Stimulated activated CD8-positive, alpha-beta memory T cell treated with anti-CD3 and anti-CD28 coated beads, Interleukin-7, amount 100 ng/mL, for 48 hours (primary cell): ENCODE data around the gene USP17L19.
"Not testable (repeated sequence)": the region's sequence is repeated elsewhere in the genome, so short reads cannot be mapped to it uniquely, and the experiment has no call there.

ENCODE experiments used
- DNase-seq, 2 donors: peaks; one replicate each; pipeline ENCODE4 v3.0.0-alpha.2; 2020; ENCODE audit warnings: low read depth in 1 of 2; ENCODE audit errors: extremely low read depth in 1 of 2

USP17L19 gene, protein sequence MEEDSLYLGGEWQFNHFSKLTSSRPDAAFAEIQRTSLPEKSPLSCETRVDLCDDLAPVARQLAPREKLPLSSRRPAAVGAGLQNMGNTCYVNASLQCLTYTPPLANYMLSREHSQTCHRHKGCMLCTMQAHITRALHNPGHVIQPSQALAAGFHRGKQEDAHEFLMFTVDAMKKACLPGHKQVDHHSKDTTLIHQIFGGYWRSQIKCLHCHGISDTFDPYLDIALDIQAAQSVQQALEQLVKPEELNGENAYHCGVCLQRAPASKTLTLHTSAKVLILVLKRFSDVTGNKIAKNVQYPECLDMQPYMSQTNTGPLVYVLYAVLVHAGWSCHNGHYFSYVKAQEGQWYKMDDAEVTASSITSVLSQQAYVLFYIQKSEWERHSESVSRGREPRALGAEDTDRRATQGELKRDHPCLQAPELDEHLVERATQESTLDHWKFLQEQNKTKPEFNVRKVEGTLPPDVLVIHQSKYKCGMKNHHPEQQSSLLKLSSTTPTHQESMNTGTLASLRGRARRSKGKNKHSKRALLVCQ

DNA sequence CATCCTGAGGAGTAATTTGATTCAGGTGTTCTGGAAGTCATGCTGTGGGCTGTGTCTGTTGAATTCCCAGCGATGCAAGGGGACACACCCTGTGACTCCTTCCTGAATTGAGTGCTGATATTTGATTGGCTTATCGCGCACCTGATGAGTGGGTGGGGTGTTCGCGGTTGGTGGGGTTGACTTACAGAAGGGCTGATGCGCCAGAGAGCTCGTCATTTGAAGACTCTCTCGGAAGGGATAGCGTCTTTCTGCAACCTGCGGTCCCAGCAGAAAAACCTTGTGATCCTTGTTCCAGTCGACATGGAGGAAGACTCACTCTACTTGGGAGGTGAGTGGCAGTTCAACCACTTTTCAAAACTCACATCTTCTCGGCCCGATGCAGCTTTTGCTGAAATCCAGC lies at the start of gene USP17L19:
USP17L19 (plus strand) TSS at position 301 of the 400 bp plus-strand sequence; CDS start at position 301, 0 bp downstream.
- DNase-seq: not testable (repeated sequence)

DNA sequence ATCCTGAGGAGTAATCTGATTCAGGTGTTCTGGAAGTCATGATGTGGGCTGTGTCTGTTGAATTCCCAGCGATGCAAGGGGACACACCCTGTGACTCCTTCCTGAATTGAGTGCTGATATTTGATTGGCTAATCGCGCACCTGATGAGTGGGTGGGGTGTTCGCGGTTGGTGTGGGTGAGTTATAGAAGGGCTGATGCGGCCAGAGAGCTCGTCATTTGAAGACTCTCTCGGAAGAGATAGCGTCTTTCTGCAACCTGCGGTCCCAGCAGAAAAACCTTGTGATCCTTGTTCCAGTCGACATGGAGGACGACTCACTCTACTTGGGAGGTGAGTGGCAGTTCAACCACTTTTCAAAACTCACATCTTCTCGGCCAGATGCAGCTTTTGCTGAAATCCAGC lies 42.8 kb upstream of the USP17L19 start, which contains the start of gene USP17L10:
USP17L10 (plus strand) TSS at position 301 of the 400 bp plus-strand sequence; CDS start at position 301, 0 bp downstream.
- not testable (repeated sequence) for DNase-seq

- DNase-seq: not testable (repeated sequence)
Measured at GRCh38 chr4:9214701-9215100, 38.5 kb upstream of the USP17L19 start.

- not testable (repeated sequence) for DNase-seq
Measured at GRCh38 chr4:9215105-9215504, 38.1 kb upstream of the USP17L19 start, which contains the start of gene USP17L11. Gene USP17L11 (plus strand): TSS chr4:9215405. CDS start chr4:9215405, 0 bp downstream.

DNA sequence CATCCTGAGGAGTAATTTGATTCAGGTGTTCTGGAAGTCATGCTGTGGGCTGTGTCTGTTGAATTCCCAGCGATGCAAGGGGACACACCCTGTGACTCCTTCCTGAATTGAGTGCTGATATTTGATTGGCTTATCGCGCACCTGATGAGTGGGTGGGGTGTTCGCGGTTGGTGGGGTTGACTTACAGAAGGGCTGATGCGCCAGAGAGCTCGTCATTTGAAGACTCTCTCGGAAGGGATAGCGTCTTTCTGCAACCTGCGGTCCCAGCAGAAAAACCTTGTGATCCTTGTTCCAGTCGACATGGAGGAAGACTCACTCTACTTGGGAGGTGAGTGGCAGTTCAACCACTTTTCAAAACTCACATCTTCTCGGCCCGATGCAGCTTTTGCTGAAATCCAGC lies 33.3 kb upstream of the USP17L19 start, which contains the start of gene USP17L12:
USP17L12 (plus strand) TSS at position 301 of the 400 bp plus-strand sequence; CDS start at position 301, 0 bp downstream.
- DNase-seq: not testable (repeated sequence)

DNA sequence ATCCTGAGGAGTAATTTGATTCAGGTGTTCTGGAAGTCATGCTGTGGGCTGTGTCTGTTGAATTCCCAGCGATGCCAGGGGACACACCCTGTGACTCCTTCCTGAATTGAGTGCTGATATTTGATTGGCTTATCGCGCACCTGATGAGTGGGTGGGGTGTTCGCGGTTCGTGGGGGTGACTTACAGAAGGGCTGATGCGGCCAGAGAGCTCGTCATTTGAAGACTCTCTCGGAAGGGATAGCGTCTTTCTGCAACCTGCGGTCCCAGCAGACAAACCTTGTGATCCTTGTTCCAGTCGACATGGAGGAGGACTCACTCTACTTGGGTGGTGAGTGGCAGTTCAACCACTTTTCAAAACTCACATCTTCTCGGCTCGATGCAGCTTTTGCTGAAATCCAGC lies 28.6 kb upstream of the USP17L19 start, which contains the start of gene USP17L13:
USP17L13 (plus strand) TSS at position 301 of the 400 bp plus-strand sequence; CDS start at position 301, 0 bp downstream.
- DNase-seq: not testable (repeated sequence)

DNA sequence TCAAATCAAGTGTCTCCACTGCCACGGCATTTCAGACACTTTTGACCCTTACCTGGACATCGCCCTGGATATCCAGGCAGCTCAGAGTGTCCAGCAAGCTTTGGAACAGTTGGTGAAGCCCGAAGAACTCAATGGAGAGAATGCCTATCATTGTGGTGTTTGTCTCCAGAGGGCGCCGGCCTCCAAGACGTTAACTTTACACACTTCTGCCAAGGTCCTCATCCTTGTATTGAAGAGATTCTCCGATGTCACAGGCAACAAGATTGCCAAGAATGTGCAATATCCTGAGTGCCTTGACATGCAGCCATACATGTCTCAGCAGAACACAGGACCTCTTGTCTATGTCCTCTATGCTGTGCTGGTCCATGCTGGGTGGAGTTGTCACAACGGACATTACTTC lies 22.9 kb upstream of the USP17L19 start:
- not testable (repeated sequence) for DNase-seq

DNA sequence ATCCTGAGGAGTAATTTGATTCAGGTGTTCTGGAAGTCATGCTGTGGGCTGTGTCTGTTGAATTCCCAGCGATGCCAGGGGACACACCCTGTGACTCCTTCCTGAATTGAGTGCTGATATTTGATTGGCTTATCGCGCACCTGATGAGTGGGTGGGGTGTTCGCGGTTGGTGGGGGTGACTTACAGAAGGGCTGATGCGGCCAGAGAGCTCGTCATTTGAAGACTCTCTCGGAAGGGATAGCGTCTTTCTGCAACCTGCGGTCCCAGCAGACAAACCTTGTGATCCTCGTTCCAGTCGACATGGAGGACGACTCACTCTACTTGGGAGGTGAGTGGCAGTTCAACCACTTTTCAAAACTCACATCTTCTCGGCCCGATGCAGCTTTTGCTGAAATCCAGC lies 19.1 kb upstream of the USP17L19 start, which contains the start of gene USP17L15:
USP17L15 (plus strand) TSS at position 301 of the 400 bp plus-strand sequence; CDS start at position 301, 0 bp downstream.
- not testable (repeated sequence) for DNase-seq

DNA sequence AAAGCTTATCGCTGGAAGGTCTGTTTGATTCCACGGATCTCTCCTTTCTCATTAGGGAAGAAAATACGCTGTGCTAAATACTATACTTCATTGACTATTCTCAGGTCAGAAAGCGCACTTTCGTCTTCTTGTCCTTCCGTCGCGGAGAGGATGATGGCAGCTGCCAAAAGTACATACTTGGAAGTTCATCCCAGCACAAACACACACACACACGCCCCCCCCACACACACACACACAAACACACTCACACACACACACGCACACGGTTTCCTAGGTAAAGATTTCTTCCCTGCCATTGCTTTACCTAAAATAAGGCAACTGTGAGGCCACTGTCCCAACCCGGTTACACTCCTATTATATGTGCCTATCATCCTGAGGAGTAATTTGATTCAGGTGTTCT lies 14.7 kb upstream of the USP17L19 start:
- DNase-seq: not testable (repeated sequence)

DNA sequence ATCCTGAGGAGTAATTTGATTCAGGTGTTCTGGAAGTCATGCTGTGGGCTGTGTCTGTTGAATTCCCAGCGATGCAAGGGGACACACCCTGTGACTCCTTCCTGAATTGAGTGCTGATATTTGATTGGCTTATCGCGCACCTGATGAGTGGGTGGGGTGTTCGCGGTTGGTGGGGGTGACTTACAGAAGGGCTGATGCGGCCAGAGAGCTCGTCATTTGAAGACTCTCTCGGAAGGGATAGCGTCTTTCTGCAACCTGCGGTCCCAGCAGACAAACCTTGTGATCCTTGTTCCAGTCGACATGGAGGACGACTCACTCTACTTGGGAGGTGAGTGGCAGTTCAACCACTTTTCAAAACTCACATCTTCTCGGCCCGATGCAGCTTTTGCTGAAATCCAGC lies 9.6 kb upstream of the USP17L19 start, which contains the start of gene USP17L17:
USP17L17 (plus strand) TSS at position 301 of the 400 bp plus-strand sequence; CDS start at position 301, 0 bp downstream.
- DNase-seq: not testable (repeated sequence)

DNA sequence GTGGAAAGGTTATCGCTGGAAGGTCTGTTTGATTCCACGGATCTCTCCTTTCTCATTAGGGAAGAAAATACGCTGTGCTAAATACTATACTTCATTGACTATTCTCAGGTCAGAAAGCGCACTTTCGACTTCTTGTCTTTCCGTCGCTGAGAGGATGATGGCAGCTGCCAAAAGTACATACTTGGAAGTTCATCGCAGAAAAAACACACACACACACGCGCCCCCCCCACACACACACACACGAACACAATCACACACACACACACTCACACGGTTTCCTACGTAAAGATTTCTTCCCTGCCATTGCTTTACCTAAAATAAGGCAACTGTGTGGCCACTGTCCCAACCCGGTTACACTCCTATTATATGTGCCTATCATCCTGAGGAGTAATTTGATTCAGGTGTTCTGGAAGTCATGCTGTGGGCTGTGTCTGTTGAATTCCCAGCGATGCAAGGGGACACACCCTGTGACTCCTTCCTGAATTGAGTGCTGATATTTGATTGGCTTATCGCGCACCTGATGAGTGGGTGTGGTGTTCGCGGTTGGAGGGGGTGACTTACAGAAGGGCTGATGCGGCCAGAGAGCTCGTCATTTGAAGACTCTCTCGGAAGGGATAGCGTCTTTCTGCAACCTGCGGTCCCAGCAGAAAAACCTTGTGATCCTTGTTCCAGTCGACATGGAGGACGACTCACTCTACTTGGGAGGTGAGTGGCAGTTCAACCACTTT lies 5.1 kb upstream of the USP17L19 start, which contains the start of gene USP17L18:
USP17L18 (plus strand) TSS at position 678 of the 728 bp plus-strand sequence; CDS start at position 678, 0 bp downstream.
- not testable (repeated sequence) for DNase-seq

DNA sequence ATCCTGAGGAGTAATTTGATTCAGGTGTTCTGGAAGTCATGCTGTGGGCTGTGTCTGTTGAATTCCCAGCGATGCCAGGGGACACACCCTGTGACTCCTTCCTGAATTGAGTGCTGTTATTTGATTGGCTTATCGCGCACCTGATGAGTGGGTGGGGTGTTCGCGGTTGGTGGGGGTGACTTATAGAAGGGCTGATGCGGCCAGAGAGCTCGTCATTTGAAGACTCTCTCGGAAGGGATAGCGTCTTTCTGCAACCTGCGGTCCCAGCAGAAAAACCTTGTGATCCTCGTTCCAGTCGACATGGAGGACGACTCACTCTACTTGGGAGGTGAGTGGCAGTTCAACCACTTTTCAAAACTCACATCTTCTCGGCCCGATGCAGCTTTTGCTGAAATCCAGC lies 4.6 kb downstream of the USP17L19 start, which contains the start of gene USP17L20:
USP17L20 (plus strand) TSS at position 301 of the 400 bp plus-strand sequence; CDS start at position 301, 0 bp downstream.
- DNase-seq: not testable (repeated sequence)

GRCh38 chr4:9262572-9262971 lies 9.4 kb downstream of the USP17L19 start, which contains the start of gene USP17L21:
Gene USP17L21 (plus strand): TSS chr4:9262872. CDS start chr4:9262872, 0 bp downstream.
- not testable (repeated sequence) for DNase-seq

DNA sequence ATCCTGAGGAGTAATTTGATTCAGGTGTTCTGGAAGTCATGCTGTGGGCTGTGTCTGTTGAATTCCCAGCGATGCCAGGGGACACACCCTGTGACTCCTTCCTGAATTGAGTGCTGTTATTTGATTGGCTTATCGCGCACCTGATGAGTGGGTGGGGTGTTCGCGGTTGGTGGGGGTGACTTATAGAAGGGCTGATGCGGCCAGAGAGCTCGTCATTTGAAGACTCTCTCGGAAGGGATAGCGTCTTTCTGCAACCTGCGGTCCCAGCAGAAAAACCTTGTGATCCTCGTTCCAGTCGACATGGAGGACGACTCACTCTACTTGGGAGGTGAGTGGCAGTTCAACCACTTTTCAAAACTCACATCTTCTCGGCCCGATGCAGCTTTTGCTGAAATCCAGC lies 14.1 kb downstream of the USP17L19 start, which contains the start of gene USP17L22:
USP17L22 (plus strand) TSS at position 301 of the 400 bp plus-strand sequence; CDS start at position 301, 0 bp downstream.
- not testable (repeated sequence) for DNase-seq

DNA sequence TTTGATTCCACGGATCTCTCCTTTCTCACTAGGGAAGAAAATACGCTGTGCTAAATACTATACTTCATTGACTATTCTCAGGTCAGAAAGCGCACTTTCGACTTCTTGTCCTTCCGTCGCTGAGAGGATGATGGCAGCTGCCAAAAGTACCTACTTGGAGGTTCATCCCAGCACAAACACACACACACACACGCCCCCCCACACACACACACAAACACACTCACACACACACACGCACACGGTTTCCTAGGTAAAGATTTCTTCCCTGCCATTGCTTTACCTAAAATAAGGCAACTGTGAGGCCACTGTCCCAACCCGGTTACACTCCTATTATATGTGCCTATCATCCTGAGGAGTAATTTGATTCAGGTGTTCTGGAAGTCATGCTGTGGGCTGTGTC lies 18.5 kb downstream of the USP17L19 start:
- DNase-seq: not testable (repeated sequence)
